Measurements from ENCODE around the gene UBALD1.

DNA sequence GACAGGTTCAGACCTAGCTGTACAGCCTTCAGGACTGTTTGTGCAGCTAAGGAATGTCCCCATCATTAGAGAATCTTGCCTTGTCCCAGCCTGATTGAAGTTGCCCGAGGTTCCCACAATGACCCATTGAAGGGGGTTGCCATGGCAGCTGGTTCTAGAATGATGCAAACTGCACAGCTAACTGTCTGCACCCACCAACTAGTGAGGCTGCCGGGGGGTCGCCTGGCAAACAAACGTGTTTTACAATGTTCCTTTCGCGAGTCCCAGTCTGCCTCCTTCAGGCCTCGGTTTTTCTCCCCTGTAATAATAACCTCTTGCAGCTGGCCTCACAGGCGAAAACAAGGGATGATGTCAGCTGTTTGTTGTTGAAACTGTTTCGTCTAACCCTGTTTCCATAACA lies 53.1 kb downstream of the UBALD1 start:
- TF ChIP-seq POLR2A (IDR thresholded peaks at IDR 0.05): no peak
- TF ChIP-seq, protein P1, sequence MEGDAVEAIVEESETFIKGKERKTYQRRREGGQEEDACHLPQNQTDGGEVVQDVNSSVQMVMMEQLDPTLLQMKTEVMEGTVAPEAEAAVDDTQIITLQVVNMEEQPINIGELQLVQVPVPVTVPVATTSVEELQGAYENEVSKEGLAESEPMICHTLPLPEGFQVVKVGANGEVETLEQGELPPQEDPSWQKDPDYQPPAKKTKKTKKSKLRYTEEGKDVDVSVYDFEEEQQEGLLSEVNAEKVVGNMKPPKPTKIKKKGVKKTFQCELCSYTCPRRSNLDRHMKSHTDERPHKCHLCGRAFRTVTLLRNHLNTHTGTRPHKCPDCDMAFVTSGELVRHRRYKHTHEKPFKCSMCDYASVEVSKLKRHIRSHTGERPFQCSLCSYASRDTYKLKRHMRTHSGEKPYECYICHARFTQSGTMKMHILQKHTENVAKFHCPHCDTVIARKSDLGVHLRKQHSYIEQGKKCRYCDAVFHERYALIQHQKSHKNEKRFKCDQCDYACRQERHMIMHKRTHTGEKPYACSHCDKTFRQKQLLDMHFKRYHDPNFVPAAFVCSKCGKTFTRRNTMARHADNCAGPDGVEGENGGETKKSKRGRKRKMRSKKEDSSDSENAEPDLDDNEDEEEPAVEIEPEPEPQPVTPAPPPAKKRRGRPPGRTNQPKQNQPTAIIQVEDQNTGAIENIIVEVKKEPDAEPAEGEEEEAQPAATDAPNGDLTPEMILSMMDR (IDR thresholded peaks at IDR 0.05 in 4 of 5, conservative IDR thresholded peaks at IDR 0.05 in 1 of 5): no peak
